HL-60 (cell line): ENCODE measurements around the gene RANBP3.

Experiments
- GABPA ChIP-seq: IDR thresholded peaks from 2 replicates; pipeline ENCODE4 v1.6.1; 2012; ENCODE audit warnings: low read depth
- POLR2AphosphoS5 ChIP-seq: IDR thresholded peaks from 2 replicates; pipeline ENCODE4 v1.6.1; 2012; ENCODE audit warnings: low read depth
- TF ChIP-seq, protein P1 (sequence below): IDR thresholded peaks from one replicate; pipeline ENCODE4 v1.5.1; 2011; ENCODE audit warnings: low read length, control low read depth, inconsistent platforms; ENCODE audit not compliant: insufficient read depth

DNA sequence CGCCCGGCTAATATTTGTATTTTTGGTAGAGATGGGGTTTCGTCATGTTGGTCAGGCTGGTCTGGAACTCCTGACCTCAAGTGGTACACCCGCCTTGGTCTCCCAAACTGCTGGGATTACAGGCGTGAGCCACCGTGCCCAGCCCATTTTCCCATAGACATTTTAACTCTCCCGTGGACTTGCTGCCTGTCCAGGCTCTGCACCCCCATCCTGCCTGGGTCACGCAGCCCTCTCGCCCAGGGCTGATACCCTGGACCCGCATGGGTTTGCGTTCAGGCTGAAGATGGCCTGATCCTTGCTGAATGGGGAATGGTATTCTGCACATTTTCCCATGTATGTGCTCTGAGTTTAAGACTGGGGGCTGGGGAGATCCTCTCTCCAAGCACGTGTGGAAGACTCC lies 46.0 kb upstream of the RANBP3 start:
- TF ChIP-seq, protein P1, sequence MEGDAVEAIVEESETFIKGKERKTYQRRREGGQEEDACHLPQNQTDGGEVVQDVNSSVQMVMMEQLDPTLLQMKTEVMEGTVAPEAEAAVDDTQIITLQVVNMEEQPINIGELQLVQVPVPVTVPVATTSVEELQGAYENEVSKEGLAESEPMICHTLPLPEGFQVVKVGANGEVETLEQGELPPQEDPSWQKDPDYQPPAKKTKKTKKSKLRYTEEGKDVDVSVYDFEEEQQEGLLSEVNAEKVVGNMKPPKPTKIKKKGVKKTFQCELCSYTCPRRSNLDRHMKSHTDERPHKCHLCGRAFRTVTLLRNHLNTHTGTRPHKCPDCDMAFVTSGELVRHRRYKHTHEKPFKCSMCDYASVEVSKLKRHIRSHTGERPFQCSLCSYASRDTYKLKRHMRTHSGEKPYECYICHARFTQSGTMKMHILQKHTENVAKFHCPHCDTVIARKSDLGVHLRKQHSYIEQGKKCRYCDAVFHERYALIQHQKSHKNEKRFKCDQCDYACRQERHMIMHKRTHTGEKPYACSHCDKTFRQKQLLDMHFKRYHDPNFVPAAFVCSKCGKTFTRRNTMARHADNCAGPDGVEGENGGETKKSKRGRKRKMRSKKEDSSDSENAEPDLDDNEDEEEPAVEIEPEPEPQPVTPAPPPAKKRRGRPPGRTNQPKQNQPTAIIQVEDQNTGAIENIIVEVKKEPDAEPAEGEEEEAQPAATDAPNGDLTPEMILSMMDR = no peak
- TF ChIP-seq GABPA (no peak), POLR2AphosphoS5 (no peak)
